GM23248 (cell line): ENCODE data around the gene LMX1B. TPM values are rescaled to one million over a fixed set of nuclear protein-coding genes. Genes with fewer than 3 reads are reported as not detected.

ENCODE experiments used
- DNase-seq: peaks from one replicate; pipeline ENCODE4 v3.0.0-alpha.2; 2015
- H2AFZ ChIP-seq: fragments of 200-600 bp; sonication (generic); 2 replicates; pipeline ENCODE4 v1.6.1; 2016; ENCODE audit warnings: antibody characterized with exemption
- H3F3A ChIP-seq: fragments of 200-600 bp; sonication (generic); 2 replicates; pipeline ENCODE4 v1.6.1; 2016; ENCODE audit warnings: mild to moderate bottlenecking, antibody characterized with exemption, mixed run types; ENCODE audit not compliant: insufficient read depth
- H3K27ac ChIP-seq: fragments of 200-600 bp; sonication (generic); 2 replicates; pipeline ENCODE4 v1.5.1; 2016; ENCODE audit warnings: mild to moderate bottlenecking
- H3K27me3 ChIP-seq: fragments of 200-600 bp; sonication (generic); replicated peaks from 2 replicates; pipeline ENCODE4 v1.6.1; 2016; ENCODE audit warnings: mild to moderate bottlenecking; ENCODE audit not compliant: insufficient read depth
- H3K36me3 ChIP-seq: fragments of 200-600 bp; sonication (generic); 2 replicates; pipeline ENCODE4 v1.6.1; 2016; ENCODE audit warnings: low read depth, mild to moderate bottlenecking
- H3K4me1 ChIP-seq: fragments of 200-600 bp; sonication (generic); 2 replicates; pipeline ENCODE4 v1.6.1; 2016; ENCODE audit warnings: mild to moderate bottlenecking; ENCODE audit not compliant: insufficient read depth
- H3K4me2 ChIP-seq: fragments of 200-600 bp; sonication (generic); one replicate; pipeline ENCODE4 v1.6.1; 2016; ENCODE audit warnings: mild to moderate bottlenecking; ENCODE audit not compliant: unreplicated experiment
- H3K4me3 ChIP-seq: fragments of 200-600 bp; sonication (generic); 2 replicates; pipeline ENCODE4 v1.5.1; 2016; ENCODE audit warnings: mild to moderate bottlenecking
- H3K79me2 ChIP-seq: fragments of 200-600 bp; sonication (generic); 2 replicates; pipeline ENCODE4 v1.6.1; 2016; ENCODE audit warnings: mild to moderate bottlenecking; ENCODE audit not compliant: insufficient read depth
- H3K9ac ChIP-seq: fragments of 200-600 bp; sonication (generic); 2 replicates; pipeline ENCODE4 v1.6.1; 2016; ENCODE audit warnings: mild to moderate bottlenecking
- H3K9me2 ChIP-seq: fragments of 200-600 bp; sonication (generic); 2 replicates; pipeline ENCODE4 v1.6.1; 2016; ENCODE audit warnings: mixed run types, mild to moderate bottlenecking, moderate library complexity; ENCODE audit not compliant: insufficient read depth
- H3K9me3 ChIP-seq: fragments of 200-600 bp; sonication (generic); one replicate; pipeline ENCODE4 v1.6.1; 2017; ENCODE audit warnings: low read depth
- H4K20me1 ChIP-seq: fragments of 200-600 bp; sonication (generic); 2 replicates; pipeline ENCODE4 v1.6.0; 2016; ENCODE audit not compliant: insufficient read depth
- EZH2 ChIP-seq: fragments of 200-600 bp; sonication (generic); IDR thresholded peaks from 2 replicates; pipeline ENCODE4 v1.6.1; 2018; ENCODE audit warnings: antibody characterized with exemption, mild to moderate bottlenecking; ENCODE audit not compliant: insufficient read depth, poor library complexity, severe bottlenecking
- EZH2phosphoT487 ChIP-seq: fragments of 200-600 bp; sonication (generic); IDR thresholded peaks from 2 replicates; pipeline ENCODE4 v1.6.1; 2018; ENCODE audit warnings: antibody characterized with exemption, moderate library complexity, mild to moderate bottlenecking, low read depth; ENCODE audit not compliant: insufficient read depth
- WGBS, 2 experiments: methylation state at CpG; one replicate each; pipeline ENCODE4 v1.1.6; 2015 to 2017; ENCODE audit warnings: low lambda C conversion rate in 2 of 2, low coverage in 1 of 2; ENCODE audit errors: missing lambda C conversion rate in 2 of 2; 5-methylcytosine and 5-hydroxymethylcytosine counted together
- in situ Hi-C: fragments of 300-500 bp; cut with MboI; formaldehyde crosslinking; loops from 2 replicates; pipeline ENCODE4 v1.15.0; 2020
- polyA plus RNA-seq: library from polyadenylated mRNA; unstranded; fragments of >200 nt; fragmentation: Nextera tagmentation; extraction: Ambion mirVana; gene quantifications from 2 replicates; pipeline ENCODE4 v1.2.1, GENCODE V29; 2016
- total RNA-seq: library from RNA; depleted of rRNA; stranded (reverse); fragments of >200 nt; shearing (Covaris generic); gene quantifications from 2 replicates; pipeline ENCODE4 v1.2.3, GENCODE V29; 2014

LMX1B gene
- total and polyA plus RNA-seq, 2 experiments from 2014 or later: not detected

DNA sequence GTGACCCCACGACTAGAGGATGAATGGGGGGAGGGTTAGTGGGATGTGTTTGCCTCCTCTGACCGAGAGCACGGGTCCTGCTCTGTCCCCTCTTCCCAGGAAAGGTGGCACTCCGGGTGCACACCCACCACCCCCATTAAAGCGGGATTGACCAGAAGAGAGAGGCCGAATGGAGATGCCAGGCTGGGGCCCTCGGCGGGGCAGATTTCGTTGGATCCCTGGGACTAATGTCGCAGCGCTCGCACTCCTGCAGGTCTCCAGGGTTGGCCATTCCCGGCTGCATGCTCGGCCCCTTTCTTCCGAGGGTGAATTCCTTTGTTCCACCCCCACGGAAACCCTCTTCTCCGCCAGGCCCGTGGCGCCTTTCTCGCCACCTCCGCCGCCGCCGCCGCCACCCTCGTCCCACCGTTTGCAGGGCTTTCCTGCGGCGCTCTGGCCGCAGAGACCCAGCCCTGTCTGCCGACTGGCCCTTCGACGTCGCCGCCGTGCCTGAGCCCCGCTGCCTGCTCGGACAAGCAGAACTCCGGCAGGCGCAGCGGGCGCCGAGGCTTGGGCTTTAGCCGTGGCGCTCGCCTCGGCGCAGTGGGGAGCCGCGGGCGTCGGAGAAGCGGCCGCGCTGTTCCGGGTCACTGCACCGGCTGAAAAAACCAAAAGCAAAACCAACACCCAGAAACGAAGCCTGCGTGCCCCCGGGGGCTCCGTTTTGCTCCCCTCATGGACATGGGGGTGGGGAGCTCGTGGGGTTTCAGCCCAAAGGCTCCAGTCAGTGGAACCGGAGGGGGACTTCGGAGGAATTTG lies 11.8 kb downstream of the LMX1B start:
- H2AFZ ChIP-seq: no peak overlapping the region
- no peaks in the 10 kb centered on the region for H3K9me3 ChIP-seq
- TF ChIP-seq EZH2phosphoT487 (no peak), EZH2 (no peak)
- no peak overlapping the region for H3K4me3 ChIP-seq
- no peak overlapping the region for H3K4me2 ChIP-seq
- no peaks in the 10 kb centered on the region for H3F3A ChIP-seq
- no peaks in the 10 kb centered on the region for H3K79me2 ChIP-seq
- H3K36me3 ChIP-seq: no peaks in the 10 kb centered on the region
- H3K27me3 ChIP-seq: peaks cover 45% of the 10 kb centered on the region
- in situ Hi-C loops: no loop called here
- 61 to 73% methylated on average over 51 to 64 of the region's 64 CpGs for WGBS, 2 experiments
- no peaks in the 10 kb centered on the region for H4K20me1 ChIP-seq
- no peak overlapping the region for H3K9ac ChIP-seq
- no peaks in the 10 kb centered on the region for H3K4me1 ChIP-seq
- no peak overlapping the region for H3K27ac ChIP-seq
- no peak for DNase-seq
- H3K9me2 ChIP-seq: no peaks in the 10 kb centered on the region

DNA sequence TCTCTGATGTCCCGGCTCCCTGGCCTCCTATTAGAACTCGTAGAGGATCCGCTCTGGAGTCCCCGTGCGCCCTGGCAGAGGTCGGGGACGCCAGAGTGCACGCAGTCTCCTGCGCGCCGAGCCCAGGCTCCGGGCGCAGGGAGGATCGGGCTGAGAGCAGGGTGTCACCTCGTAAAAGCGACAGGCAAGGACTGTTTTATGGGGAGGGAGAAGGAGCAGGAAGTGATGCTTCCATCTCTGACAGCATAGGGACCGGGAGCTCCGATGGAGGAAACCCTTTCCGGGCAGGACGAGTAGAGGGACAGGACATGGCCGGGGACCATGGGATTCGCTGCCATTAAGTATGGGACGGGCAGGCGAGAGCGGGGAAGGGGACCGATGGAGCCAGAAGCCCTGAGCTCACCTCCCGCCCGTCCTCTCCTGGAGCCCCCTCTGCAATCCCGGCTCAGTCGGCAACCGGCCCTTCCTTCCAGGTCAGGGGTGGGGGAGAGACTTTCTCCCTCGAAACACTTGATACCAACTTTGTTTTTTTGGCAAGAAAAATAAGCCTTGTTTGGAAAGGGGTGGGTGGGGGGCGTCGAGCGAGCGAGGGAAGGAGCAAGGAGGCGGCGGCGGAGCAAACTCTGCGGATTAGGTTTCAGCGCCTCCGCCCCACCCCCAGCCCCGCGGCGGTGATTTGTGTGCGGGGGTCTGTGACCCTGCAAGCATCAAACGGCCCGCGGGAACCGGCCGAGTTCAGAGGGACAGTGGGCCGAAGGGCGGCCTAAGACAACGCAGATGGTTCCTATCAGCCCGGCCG lies 12.6 kb downstream of the LMX1B start:
- H3K27ac ChIP-seq: no peak overlapping the region

DNA sequence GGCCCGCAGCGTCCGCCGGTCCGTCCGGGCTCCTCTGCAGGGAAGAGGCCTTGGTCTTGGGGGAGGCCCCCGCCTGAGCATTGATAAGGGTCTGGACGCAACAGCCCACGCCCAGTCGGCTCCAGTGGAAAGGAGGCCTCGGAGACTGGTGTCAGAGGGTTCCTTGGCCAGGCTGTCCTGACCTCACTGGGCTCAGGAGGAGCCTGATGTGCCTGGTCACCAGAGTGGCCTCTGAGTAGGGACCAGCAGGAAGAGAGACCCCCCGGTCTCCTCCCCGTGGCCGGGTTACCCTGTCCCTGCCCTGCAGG lies 13.2 kb downstream of the LMX1B start:
- H3K4me2 ChIP-seq: no peak overlapping the region
- WGBS, 2 experiments: 82 to 86% methylated on average over 11 to 13 of the region's 14 CpGs
- no peaks in the 10 kb centered on the region for H3F3A ChIP-seq

More for the DNA sequence above, 12.6 kb downstream of the LMX1B start:
- in situ Hi-C loops: no loop called here
- Histone ChIP-seq H3K4me1 (no peaks in the 10 kb centered on the region), H4K20me1 (no peaks in the 10 kb centered on the region), H3K79me2 (no peaks in the 10 kb centered on the region), H3K36me3 (no peaks in the 10 kb centered on the region), H3K4me3 (no peak overlapping the region), H3K27me3 (peaks cover 44% of the 10 kb centered on the region), H3K4me2 (no peak overlapping the region), H2AFZ (no peak overlapping the region), H3F3A (no peaks in the 10 kb centered on the region), H3K9ac (no peak overlapping the region), H3K9me2 (no peaks in the 10 kb centered on the region), H3K9me3 (no peaks in the 10 kb centered on the region)
- TF ChIP-seq EZH2: no peak
- TF ChIP-seq EZH2phosphoT487: no peak
- WGBS, 2 experiments: 42 to 67% methylated on average over 33 to 56 of the region's 56 CpGs
- DNase-seq: no peak

DNA sequence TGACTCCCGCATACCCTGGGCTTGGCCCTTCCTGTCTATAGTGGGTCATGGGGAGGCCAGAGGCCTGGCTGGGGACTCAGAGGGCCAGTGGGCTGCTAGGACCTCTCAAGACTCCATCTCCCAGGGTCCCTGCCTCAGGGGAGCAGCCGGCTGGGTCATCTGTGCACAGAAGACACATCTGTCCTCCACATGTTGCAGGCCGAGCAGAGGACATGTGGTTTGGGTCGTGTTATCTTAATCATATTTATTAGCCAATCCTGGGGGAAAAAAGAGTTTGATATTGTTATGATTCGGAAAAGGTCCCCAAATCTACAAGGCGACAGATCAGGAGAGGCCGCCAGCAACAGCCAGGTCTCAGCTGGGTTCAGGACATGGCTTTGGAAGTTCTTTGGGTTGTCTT lies 14.4 kb downstream of the LMX1B start:
- Histone ChIP-seq H3K4me2 (no peak overlapping the region), H3K27ac (no peak overlapping the region), H3K9me3 (no peaks in the 10 kb centered on the region), H3K4me3 (no peak overlapping the region), H3K36me3 (no peaks in the 10 kb centered on the region), H3K27me3 (peaks cover 38% of the 10 kb centered on the region), H4K20me1 (no peaks in the 10 kb centered on the region), H3K9me2 (no peaks in the 10 kb centered on the region), H3K79me2 (no peaks in the 10 kb centered on the region), H3F3A (no peaks in the 10 kb centered on the region), H3K4me1 (no peaks in the 10 kb centered on the region), H2AFZ (no peak overlapping the region), H3K9ac (no peak overlapping the region)
- in situ Hi-C loops: no loop called here
- DNase-seq: no peak
- TF ChIP-seq EZH2: no peak
- TF ChIP-seq EZH2phosphoT487: no peak
- 46 to 57% methylated on average over 6 to 7 of the region's 7 CpGs for WGBS, 2 experiments

More for the DNA sequence above, 13.2 kb downstream of the LMX1B start:
- H3K36me3 ChIP-seq: no peaks in the 10 kb centered on the region
- H2AFZ ChIP-seq: no peak overlapping the region
- no peak overlapping the region for H3K27ac ChIP-seq
- H3K9ac ChIP-seq: no peak overlapping the region
- no peaks in the 10 kb centered on the region for H3K9me2 ChIP-seq
- H3K9me3 ChIP-seq: no peaks in the 10 kb centered on the region
- in situ Hi-C loops: no loop called here
- no peaks in the 10 kb centered on the region for H3K79me2 ChIP-seq
- H4K20me1 ChIP-seq: no peaks in the 10 kb centered on the region
- no peaks in the 10 kb centered on the region for H3K4me1 ChIP-seq
- no peak for DNase-seq
- TF ChIP-seq EZH2phosphoT487: no peak
- no peak for TF ChIP-seq EZH2
- peaks cover 43% of the 10 kb centered on the region for H3K27me3 ChIP-seq
- H3K4me3 ChIP-seq: no peak overlapping the region
